GM21723 (cell line): ENCODE results near the gene PIK3CB.
A peak's percentile ranks its signal among the peaks of the same experiment; 100 is the strongest.
"Not testable (repeated sequence)": the region's sequence is repeated elsewhere in the genome, so short reads cannot be mapped to it uniquely, and the experiment has no call there.

ENCODE experiments used
- ATAC-seq: cut with Tn5 transposase; IDR thresholded peaks from one replicate; pipeline ENCODE4 v1.9.1; 2021; ENCODE audit warnings: mild to moderate bottlenecking, moderate library complexity; ENCODE audit not compliant: unreplicated experiment

The PIK3CB gene

GRCh38 chr3:138687236-138687635, 147.5 kb downstream of the PIK3CB start:
- peak; percentile 28 for ATAC-seq

GRCh38 chr3:138686771-138687221, 147.9 kb downstream of the PIK3CB start:
- ATAC-seq: peak; percentile 99

DNA sequence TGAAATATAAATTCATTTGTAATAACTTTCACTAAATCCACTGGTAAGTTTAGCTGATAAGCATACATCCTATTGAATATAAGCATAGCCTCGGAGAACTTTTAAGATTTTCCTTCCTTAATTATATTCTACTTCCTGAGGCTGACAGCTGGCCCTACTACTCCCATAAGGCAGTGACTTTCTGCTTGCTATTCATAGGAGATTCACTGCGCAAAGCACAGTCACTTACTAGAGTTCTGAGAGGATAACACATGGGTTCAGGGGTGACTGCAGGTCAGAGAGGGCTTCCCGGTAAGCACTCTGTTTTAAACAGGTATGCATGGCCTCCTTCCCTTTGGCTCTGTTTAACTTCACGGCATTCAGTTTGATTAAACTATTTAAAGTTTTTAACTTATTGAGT, 150.3 kb downstream of the PIK3CB start:
- no peak for ATAC-seq

- ATAC-seq: no peak
These were observed 152.1 kb downstream of the PIK3CB start for GRCh38 chr3:138682648-138683047.

DNA sequence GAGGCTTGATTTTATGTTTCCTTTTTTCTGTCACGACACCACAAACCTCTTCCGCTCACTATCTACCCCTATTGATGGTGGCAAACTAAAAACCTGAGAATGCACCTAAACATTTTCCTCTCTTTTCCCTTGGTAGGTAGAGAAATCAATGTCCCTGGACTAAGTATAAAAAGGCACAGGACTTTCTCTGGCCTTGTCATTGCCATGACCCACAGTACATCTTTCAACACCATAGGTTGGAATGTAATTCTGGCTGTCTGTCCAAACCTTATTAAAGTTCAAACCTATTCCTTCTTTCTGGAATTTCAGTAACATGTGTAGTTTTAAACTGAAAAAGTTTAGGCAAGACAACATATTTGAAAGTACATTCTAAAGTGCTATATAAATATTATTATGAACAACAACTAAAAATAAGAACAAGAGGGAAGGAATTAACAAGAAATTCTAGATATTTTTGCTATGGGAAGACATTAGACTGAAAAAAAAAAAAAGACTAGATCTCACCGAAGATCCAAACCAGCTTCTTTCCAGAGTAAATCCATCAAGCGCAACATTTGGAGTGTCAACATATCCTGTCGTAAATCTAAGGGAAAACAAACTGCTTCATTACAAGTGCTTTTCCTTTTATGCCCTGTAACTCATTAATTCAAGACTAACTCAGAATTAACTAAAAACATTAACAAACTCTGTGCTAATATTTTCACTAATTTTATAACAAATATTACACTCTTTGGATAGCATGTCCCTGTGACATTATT, 153.1 kb downstream of the PIK3CB start:
- ATAC-seq: no peak

DNA sequence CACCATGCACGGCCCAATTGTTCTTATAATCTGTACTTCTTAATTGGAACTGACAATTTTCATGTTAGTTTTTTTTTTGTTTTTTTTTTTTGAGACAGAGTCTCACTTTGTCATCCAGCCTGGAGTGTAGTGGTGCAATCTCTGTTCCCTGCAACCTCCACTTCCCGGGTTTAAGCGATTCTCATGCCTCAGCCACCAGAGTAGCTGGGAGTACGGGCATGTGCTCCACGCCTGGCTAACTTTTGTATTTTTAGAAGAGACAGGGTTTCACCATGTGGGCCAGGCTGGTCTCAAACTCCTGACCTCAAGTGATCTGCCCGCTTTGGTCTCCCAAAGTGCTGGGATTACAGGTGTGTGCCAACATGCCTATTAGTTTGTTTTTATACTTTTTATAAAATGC, 153.8 kb downstream of the PIK3CB start:
- ATAC-seq: not testable (repeated sequence)

- ATAC-seq: no peak
These were observed 155.8 kb downstream of the PIK3CB start for GRCh38 chr3:138678874-138679392.

- no peak for ATAC-seq
These were observed 156.6 kb downstream of the PIK3CB start for GRCh38 chr3:138678086-138678485.

- ATAC-seq: no peak
These were observed 159.3 kb downstream of the PIK3CB start for GRCh38 chr3:138675393-138675792.

GRCh38 chr3:138673641-138674530, 160.8 kb downstream of the PIK3CB start:
- ATAC-seq: no peak

DNA sequence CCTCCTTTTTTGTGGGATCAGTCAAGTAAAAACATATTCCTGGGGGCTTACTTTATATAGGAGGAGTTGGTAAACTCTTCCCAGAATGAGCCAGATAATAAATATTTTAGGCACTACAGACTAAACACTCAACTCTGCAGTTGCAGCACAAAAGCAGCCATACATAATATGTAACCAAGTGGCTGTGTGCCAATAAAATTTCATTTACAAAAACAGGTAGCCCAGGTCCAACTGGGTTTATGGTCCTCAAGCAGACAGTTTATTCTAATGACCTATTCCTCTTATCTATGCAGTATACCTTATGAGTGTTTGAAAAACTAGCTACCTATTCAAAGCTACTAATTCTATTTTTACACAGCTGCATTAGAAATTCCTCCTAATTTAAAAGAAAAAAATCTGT, 164.3 kb downstream of the PIK3CB start:
- no peak for ATAC-seq

- no peak for ATAC-seq
These were observed 166.6 kb downstream of the PIK3CB start for GRCh38 chr3:138668107-138668506.

DNA sequence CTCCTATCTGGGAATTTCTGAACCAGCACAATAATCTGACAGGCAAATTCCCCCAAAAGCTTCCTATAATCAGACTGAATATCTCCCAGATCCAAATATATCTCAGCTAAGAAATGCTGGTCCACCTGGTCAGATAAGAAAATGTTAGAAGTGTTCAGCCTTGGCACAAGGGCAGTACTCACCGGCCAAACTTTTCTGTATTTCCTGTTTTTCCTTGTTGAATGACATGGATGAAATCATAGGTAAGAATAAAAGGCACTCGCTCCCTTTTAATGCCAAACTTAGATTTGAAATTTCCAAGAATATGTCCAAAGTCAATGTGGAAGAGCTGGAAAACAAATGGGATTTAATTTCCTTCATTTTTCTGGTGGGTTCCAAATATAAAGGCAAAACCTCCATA, 177.2 kb downstream of the PIK3CB start:
- no peak for ATAC-seq

DNA sequence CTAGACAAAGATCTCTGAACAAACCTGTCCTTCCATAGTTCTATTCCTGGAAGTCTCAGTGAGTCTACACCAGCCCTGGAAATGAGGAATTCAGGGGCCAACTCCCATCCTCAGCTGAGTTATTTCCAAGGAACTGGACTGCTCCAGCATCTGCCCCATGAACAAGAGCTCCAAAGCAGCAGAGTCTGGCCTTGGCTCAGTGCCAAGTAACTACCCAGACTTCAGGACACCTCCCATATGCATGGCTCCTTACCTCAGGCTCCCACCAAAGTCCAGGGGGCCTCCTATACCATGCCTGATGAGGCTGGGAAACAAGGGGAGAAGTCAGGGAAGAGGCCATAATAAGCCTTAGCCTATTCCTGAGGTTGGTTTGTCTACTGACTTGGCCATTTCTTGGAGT, 181.2 kb downstream of the PIK3CB start:
- no peak for ATAC-seq

DNA sequence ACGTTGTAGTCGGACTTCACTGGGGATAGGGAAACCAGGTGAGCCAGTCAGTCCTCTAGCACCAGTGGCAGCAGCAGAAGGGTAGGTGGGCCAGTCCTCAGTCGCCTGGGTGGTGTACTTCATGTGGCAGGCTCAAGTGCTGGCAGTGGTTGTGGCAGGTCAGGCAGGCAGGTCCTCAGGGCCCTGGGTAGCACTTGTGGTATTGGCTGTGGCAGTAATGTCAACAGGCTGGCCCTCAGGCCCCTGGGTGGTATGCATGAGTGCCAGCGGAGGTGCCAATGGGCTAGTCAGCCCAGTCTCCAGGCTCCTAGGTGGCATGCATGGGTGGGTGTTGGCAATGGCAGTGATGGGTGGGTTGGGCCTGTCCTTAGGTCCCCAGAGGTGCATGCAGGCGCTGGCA, 185.6 kb downstream of the PIK3CB start:
- no peak for ATAC-seq

DNA sequence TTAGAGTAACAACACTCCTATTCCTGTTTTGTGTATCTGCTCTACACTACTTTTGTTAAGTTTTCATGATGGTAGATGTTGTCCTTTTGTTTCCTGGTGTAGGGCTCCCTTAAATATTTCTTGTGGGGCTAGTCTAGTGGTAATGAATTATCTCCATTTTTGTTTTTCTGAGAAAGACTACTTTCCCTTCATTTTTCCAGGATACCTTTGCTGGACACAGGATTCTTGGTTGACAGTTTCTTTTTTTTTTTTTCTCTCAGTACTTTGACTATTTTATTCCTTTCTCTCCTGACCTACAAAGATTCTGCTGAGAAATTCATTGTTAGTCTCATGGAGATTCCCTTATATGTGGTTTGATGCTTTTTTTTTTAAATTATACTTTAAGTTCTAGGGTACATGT, 188.2 kb downstream of the PIK3CB start:
- no peak for ATAC-seq

GRCh38 chr3:138646008-138646407, 188.7 kb downstream of the PIK3CB start:
- ATAC-seq: no peak

GRCh38 chr3:138642927-138643253, 191.8 kb downstream of the PIK3CB start:
- ATAC-seq: no peak

GRCh38 chr3:138642226-138642926, 192.4 kb downstream of the PIK3CB start:
- no peak for ATAC-seq

DNA sequence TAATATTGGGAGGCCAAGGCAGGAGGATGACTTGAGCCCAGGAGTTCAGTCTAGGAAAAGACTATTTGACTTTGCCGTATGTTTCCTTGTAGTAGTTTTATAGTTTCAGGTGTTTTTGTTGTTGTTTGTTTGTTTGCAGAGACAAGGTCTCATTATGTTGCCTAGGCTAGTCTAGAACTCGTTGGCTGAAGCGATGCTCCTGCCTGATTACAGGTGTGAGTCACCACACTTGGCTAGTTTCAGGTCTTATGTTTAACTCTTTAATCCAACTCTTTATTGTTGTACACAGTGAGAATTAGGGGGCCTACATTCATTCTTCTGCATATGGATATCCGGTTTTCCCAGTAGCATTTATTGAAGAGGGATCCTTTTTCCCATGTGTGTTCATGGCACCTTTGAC, 194.2 kb downstream of the PIK3CB start:
- ATAC-seq: no peak

- no peak for ATAC-seq
These were observed 196.1 kb downstream of the PIK3CB start for GRCh38 chr3:138638641-138639040.
